ENCODE measurements around the gene ETV3.

The ETV3 gene

GRCh38 chr1:157089789-157090188, 48.4 kb downstream of the ETV3 start:
- TF ChIP-seq TAF1 (IDR thresholded peaks at IDR 0.05; ENCODE audit: borderline replicate concordance, insufficient read depth, low read length) (no peak), REST (IDR thresholded peaks at IDR 0.05; ENCODE audit: insufficient read depth in 1 of 2, low read depth in 2 of 2, low read length in 2 of 2) (no peak), SIN3A (IDR thresholded peaks at IDR 0.05; ENCODE audit: borderline replicate concordance, insufficient read depth, low read length) (no peak), FOXP2 (optimal IDR thresholded peaks at IDR 0.05; ENCODE audit: borderline replicate concordance, extremely low read depth, extremely low read length, insufficient read depth) (no peak), POLR2AphosphoS5 (IDR thresholded peaks at IDR 0.05; ENCODE audit: low read depth, low read length) (no peak)

GRCh38 chr1:157088607-157089006, 49.6 kb downstream of the ETV3 start:
- TF ChIP-seq SIN3A (IDR thresholded peaks at IDR 0.05; ENCODE audit: borderline replicate concordance, insufficient read depth, low read length) (no peak), FOXP2 (optimal IDR thresholded peaks at IDR 0.05; ENCODE audit: borderline replicate concordance, extremely low read depth, extremely low read length, insufficient read depth) (no peak), REST (IDR thresholded peaks at IDR 0.05; ENCODE audit: insufficient read depth in 1 of 2, low read depth in 2 of 2, low read length in 2 of 2) (no peak), POLR2AphosphoS5 (IDR thresholded peaks at IDR 0.05; ENCODE audit: low read depth, low read length) (no peak), TAF1 (IDR thresholded peaks at IDR 0.05; ENCODE audit: borderline replicate concordance, insufficient read depth, low read length) (no peak)

- TF ChIP-seq POLR2AphosphoS5 (IDR thresholded peaks at IDR 0.05; ENCODE audit: low read depth, low read length) (no peak), SIN3A (IDR thresholded peaks at IDR 0.05; ENCODE audit: borderline replicate concordance, insufficient read depth, low read length) (no peak), TAF1 (IDR thresholded peaks at IDR 0.05; ENCODE audit: borderline replicate concordance, insufficient read depth, low read length) (no peak), REST (IDR thresholded peaks at IDR 0.05; ENCODE audit: insufficient read depth in 1 of 2, low read depth in 2 of 2, low read length in 2 of 2) (no peak), FOXP2 (optimal IDR thresholded peaks at IDR 0.05; ENCODE audit: borderline replicate concordance, extremely low read depth, extremely low read length, insufficient read depth) (no peak)
Measured at GRCh38 chr1:157087030-157087429, 51.2 kb downstream of the ETV3 start.

- TF ChIP-seq POLR2AphosphoS5 (IDR thresholded peaks at IDR 0.05; ENCODE audit: low read depth, low read length) (no peak), REST (IDR thresholded peaks at IDR 0.05; ENCODE audit: insufficient read depth in 1 of 2, low read depth in 2 of 2, low read length in 2 of 2) (no peak), TAF1 (IDR thresholded peaks at IDR 0.05; ENCODE audit: borderline replicate concordance, insufficient read depth, low read length) (no peak), FOXP2 (optimal IDR thresholded peaks at IDR 0.05; ENCODE audit: borderline replicate concordance, extremely low read depth, extremely low read length, insufficient read depth) (no peak), SIN3A (IDR thresholded peaks at IDR 0.05; ENCODE audit: borderline replicate concordance, insufficient read depth, low read length) (no peak)
Measured at GRCh38 chr1:157086299-157086698, 51.9 kb downstream of the ETV3 start.

GRCh38 chr1:157085421-157085820, 52.8 kb downstream of the ETV3 start:
- TF ChIP-seq TAF1 (IDR thresholded peaks at IDR 0.05; ENCODE audit: borderline replicate concordance, insufficient read depth, low read length) = no peak
- no peak for TF ChIP-seq REST (IDR thresholded peaks at IDR 0.05; ENCODE audit: insufficient read depth in 1 of 2, low read depth in 2 of 2, low read length in 2 of 2)
- no peak for TF ChIP-seq SIN3A (IDR thresholded peaks at IDR 0.05; ENCODE audit: borderline replicate concordance, insufficient read depth, low read length)
- TF ChIP-seq FOXP2 (optimal IDR thresholded peaks at IDR 0.05; ENCODE audit: borderline replicate concordance, extremely low read depth, extremely low read length, insufficient read depth) = no peak
